ENCODE data around the gene HDAC4.

DNA sequence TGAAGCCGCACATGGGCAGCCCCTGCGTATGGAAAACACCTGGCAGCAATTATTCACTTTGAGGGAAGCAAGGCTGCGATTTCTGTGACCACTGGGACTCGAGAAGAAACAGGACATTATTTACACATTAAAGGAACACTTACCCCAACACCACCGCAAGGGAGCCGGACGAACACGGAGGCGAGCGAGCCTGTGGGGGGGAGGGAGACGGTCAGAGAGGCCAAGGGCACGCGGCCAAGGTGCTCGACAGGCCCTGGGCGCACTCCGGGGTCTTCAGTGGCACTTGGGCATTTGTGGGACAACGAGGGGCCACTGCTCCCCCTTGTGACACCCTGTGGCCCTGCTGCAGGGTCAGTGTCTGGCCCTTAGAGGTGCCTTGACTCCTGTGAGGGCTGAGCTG, 306.0 kb downstream of the HDAC4 start:
- TF ChIP-seq, protein P1, sequence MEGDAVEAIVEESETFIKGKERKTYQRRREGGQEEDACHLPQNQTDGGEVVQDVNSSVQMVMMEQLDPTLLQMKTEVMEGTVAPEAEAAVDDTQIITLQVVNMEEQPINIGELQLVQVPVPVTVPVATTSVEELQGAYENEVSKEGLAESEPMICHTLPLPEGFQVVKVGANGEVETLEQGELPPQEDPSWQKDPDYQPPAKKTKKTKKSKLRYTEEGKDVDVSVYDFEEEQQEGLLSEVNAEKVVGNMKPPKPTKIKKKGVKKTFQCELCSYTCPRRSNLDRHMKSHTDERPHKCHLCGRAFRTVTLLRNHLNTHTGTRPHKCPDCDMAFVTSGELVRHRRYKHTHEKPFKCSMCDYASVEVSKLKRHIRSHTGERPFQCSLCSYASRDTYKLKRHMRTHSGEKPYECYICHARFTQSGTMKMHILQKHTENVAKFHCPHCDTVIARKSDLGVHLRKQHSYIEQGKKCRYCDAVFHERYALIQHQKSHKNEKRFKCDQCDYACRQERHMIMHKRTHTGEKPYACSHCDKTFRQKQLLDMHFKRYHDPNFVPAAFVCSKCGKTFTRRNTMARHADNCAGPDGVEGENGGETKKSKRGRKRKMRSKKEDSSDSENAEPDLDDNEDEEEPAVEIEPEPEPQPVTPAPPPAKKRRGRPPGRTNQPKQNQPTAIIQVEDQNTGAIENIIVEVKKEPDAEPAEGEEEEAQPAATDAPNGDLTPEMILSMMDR (IDR thresholded peaks at IDR 0.05), result no peak
- TF ChIP-seq POLR2A (IDR thresholded peaks at IDR 0.05), result no peak
